ENCODE data around the gene MCCC2. TPM values are rescaled to one million over a fixed set of nuclear protein-coding genes. Genes with fewer than 3 reads are reported as not detected.

The MCCC2 gene
- total RNA-seq, 2 donors from 2014 or later, result 50.4 to 64.2 TPM

GRCh38 chr5:71699233-71699632 lies 112.1 kb downstream of the MCCC2 start:
- H3K4me3 Mint-ChIP-seq, result no peak overlapping the region
- peaks cover 6% of the 10 kb centered on the region for H3K36me3 Mint-ChIP-seq
- no peak overlapping the region for H3K27ac Mint-ChIP-seq
- DNase-seq (ENCODE audit: low spot score) (no peak), ATAC-seq (no peak)
- H3K4me1 Mint-ChIP-seq (ENCODE audit: low read depth in 2 of 2), result peaks cover 5 to 6% of the 10 kb centered on the region in 2 donors
- peaks cover 5 to 13% of the 10 kb centered on the region in 2 donors for H3K27me3 Mint-ChIP-seq
- H3K9me3 Mint-ChIP-seq, result peaks cover 4% of the 10 kb centered on the region

GRCh38 chr5:71699751-71700150 lies 112.6 kb downstream of the MCCC2 start:
- DNase-seq (ENCODE audit: low spot score) (no peak), ATAC-seq (no peak)
- H3K4me3 Mint-ChIP-seq, result no peak overlapping the region
- peaks cover 4% of the 10 kb centered on the region for H3K9me3 Mint-ChIP-seq
- H3K27me3 Mint-ChIP-seq, result peaks cover 0 to 11% of the 10 kb centered on the region in 2 donors
- peaks cover 6% of the 10 kb centered on the region for H3K36me3 Mint-ChIP-seq
- H3K27ac Mint-ChIP-seq, result no peak overlapping the region
- H3K4me1 Mint-ChIP-seq (ENCODE audit: low read depth in 2 of 2), result peaks cover 5 to 6% of the 10 kb centered on the region in 2 donors

- Mint-ChIP-seq H3K27me3 (peaks cover 0 to 12% of the 10 kb centered on the region in 2 donors), H3K4me3 (no peak overlapping the region), H3K36me3 (peaks cover 6% of the 10 kb centered on the region), H3K9me3 (peaks cover 4% of the 10 kb centered on the region), H3K4me1 (ENCODE audit: low read depth in 2 of 2) (peaks cover 5 to 6% of the 10 kb centered on the region in 2 donors), H3K27ac (no peak overlapping the region)
- ATAC-seq (no peak), DNase-seq (ENCODE audit: low spot score) (no peak)
Measured at GRCh38 chr5:71700803-71701202, 113.7 kb downstream of the MCCC2 start.

- Mint-ChIP-seq H3K27me3 (peaks cover 0 to 12% of the 10 kb centered on the region in 2 donors), H3K9me3 (peaks cover 4% of the 10 kb centered on the region), H3K27ac (no peak overlapping the region), H3K36me3 (peaks cover 6% of the 10 kb centered on the region), H3K4me3 (no peak overlapping the region), H3K4me1 (ENCODE audit: low read depth in 2 of 2) (peaks cover 5 to 6% of the 10 kb centered on the region in 2 donors)
- peak in 1 of 2 donors; percentile 65 for ATAC-seq
- DNase-seq (ENCODE audit: low spot score), result no peak
Measured at GRCh38 chr5:71701407-71701806, 114.3 kb downstream of the MCCC2 start.

- no peak for DNase-seq (ENCODE audit: low spot score)
- no peaks in the 10 kb centered on the region for H3K4me1 Mint-ChIP-seq (ENCODE audit: low read depth in 2 of 2)
- peaks cover 8 to 15% of the 10 kb centered on the region in 2 donors for H3K27me3 Mint-ChIP-seq
- H3K27ac Mint-ChIP-seq, result no peak overlapping the region
- no peak for ATAC-seq
- no peak overlapping the region for H3K4me3 Mint-ChIP-seq
- H3K9me3 Mint-ChIP-seq, result no peaks in the 10 kb centered on the region
- H3K36me3 Mint-ChIP-seq, result no peaks in the 10 kb centered on the region
Measured at GRCh38 chr5:71703941-71704340, 116.8 kb downstream of the MCCC2 start.

- H3K9me3 Mint-ChIP-seq, result no peaks in the 10 kb centered on the region
- no peaks in the 10 kb centered on the region for H3K36me3 Mint-ChIP-seq
- DNase-seq (ENCODE audit: low spot score) (no peak), ATAC-seq (no peak)
- H3K4me1 Mint-ChIP-seq (ENCODE audit: low read depth in 2 of 2), result no peaks in the 10 kb centered on the region
- no peak overlapping the region for H3K27ac Mint-ChIP-seq
- no peak overlapping the region for H3K4me3 Mint-ChIP-seq
- H3K27me3 Mint-ChIP-seq, result peaks cover 11 to 23% of the 10 kb centered on the region in 2 donors
Measured at GRCh38 chr5:71705421-71705820, 118.3 kb downstream of the MCCC2 start.

- Mint-ChIP-seq H3K27me3 (peaks cover 13 to 23% of the 10 kb centered on the region in 2 donors), H3K4me1 (ENCODE audit: low read depth in 2 of 2) (no peaks in the 10 kb centered on the region), H3K4me3 (no peak overlapping the region), H3K27ac (no peak overlapping the region), H3K36me3 (no peaks in the 10 kb centered on the region), H3K9me3 (no peaks in the 10 kb centered on the region)
- ATAC-seq, result no peak
- DNase-seq (ENCODE audit: low spot score), result no peak
Measured at GRCh38 chr5:71706906-71707305, 119.8 kb downstream of the MCCC2 start.

Other genes starting within 250 kb of the MCCC2 start
- 10 to 100 TPM; 32.1 to 52.4 TPM for gene BDP1, start 131.7 kb upstream of the MCCC2 start, total RNA-seq
- not detected for gene CARTPT, start 131.9 kb downstream of the MCCC2 start, total RNA-seq